GM19395 (cell line): ENCODE data around the gene WRAP73.

Experiments
- ATAC-seq: cut with Tn5 transposase; IDR thresholded peaks from one replicate; pipeline ENCODE4 v1.9.1; 2021; ENCODE audit warnings: mild to moderate bottlenecking, moderate library complexity; ENCODE audit not compliant: unreplicated experiment

WRAP73 gene

GRCh38 chr1:3651026-3651929 is 1.4 kb upstream of the WRAP73 start:
- no peak for ATAC-seq

DNA sequence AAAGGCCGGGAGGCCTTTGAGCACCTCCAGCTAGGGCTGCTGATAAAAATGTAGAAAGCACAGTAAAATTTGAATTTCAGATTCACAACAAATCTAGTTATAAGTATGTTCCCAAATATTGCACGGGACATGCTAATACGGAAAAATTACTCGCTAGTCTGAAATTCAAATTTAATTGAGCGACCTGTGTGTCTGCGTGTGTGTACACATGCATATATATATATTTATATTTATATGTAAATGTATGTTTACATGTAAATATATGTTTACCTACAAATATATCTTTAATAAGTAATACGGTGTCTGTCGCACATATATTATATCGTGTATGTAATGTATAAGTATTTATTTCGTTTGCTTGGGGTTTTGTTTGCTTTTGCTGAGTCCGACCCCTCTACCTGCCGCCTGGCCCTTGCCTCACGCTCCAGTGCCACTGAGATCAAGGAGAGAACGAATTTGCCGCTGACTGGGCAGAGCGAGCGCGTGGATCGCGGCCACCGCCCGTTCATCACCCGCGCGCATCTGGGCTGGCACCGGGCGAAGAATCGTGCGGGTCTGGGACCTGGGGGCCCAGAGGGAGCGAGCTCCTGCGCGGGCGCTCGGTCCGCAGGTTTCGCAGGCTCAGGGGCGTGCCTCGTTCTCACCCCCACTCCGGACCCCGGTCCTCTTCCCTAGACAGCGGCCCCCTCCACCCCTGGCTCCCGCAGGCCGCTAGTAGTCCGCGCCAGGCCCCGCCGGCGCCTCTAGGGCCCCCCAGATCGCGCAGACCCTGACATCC is 534 bp upstream of the WRAP73 start:
- ATAC-seq = no peak

GRCh38 chr1:3646596-3646995 is 3.3 kb downstream of the WRAP73 start:
- ATAC-seq = no peak

- ATAC-seq = no peak
Measured at GRCh38 chr1:3645666-3646355, 4.1 kb downstream of the WRAP73 start.

- no peak for ATAC-seq
Measured at GRCh38 chr1:3645247-3645646, 4.7 kb downstream of the WRAP73 start.

DNA sequence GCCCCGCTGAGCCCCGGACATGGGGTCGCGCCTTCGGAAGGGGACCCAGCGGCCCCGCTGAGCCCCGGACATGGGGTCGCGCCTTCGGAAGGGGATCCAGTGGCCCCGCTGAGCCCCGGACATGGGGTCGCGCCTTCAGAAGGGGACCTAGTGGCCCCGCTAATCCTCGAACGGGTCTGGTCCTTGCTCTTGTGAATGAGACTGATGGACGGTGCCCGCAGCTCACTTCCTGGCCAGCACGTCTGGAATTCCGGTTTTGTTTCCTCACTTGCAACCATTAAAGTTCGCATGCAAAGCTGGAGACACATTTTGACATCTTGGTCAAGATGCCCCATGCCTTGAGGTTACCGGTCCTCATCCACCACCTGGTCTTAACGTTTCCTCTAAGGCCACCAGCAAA is 5.6 kb downstream of the WRAP73 start:
- ATAC-seq = no peak

DNA sequence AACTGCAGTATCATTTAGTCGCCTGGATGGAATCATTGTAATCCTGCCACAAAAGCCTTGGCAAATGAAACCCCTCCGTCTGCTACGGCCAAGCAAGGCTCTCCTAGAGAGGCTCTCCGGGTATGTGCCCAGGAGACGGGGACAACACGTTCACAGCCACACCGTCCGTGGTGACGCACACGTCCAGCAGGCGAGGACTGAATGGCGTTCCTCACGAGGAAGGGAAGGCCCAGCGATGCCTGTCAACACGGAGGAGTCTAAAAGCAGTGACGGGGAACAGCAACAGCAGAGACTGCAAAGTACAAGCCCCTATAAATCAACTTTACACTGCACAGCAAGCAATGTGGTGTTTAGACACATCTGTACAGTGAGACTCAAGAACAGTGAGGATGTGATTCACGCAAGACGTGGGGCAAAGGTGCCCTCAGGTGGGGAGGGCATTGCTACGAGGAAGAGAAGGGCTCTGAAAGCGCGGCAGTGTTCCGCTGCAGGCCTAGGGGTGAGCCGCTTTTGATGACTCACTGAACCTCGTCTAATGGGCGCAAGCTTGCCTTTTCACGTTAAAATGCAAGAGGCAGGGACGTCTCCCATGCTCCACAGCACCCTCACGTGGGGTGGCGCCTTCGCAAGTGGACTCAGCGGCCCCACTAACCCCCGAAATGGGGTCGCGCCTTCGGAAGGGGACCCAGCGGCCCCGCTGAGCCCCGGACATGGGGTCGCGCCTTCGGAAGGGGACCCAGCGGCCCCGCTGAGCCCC is 6.8 kb downstream of the WRAP73 start:
- no peak for ATAC-seq

DNA sequence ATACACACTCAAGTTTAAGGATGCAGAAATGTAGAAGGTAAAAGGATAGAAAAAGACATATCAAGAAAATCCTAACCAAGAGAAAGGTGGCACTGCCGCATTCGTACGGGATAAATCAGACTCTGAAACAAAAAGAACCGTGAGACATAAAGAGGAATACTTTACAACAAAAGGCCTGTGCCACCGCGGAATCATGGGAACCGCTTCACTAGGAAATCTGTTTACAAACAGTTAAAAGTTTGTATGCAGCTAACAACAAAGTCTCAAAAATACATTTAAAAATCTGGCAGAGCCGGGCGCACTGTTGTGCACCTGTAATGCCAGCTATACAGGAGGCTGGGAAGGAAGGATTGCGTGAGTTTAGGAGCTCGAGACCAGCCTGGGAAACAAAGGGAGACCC is 8.1 kb downstream of the WRAP73 start:
- no peak for ATAC-seq

- ATAC-seq = no peak
Measured at GRCh38 chr1:3641046-3641760, 8.7 kb downstream of the WRAP73 start.

DNA sequence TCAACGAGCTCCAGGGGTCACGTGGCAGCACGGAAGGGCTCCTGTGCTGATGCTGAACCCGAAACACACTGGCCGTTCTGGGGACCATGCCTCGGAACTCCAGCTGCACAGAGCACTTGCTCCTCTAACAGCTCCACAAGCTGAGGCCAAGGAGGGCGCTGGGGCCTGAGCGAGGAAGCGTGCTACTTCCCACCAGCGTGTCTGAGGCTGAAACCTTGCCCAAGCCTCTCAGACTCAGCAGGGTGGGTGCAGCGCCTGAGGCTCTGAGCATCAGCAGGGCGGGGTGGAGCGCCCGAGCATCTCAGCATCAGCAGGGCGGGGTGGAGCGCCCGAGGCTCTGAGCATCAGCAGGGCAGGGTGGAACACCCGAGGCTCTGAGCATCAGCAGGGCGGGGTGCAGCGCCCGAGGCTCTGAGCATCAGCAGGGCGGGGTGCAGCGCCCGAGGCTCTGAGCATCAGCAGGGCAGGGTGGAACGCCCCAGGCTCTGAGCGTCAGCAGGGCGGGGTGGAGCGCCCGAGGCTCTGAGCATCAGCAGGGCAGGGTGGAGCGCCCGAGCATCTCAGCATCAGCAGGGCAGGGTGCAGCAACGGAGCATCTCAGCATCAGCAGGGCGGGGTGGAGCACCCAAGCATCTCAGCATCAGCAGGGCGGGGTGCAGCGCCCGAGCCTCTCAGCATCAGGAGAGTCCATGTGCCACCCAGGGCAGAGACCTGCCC is 9.6 kb downstream of the WRAP73 start:
- ATAC-seq = no peak

GRCh38 chr1:3639397-3639911 is 10.4 kb downstream of the WRAP73 start:
- no peak for ATAC-seq

DNA sequence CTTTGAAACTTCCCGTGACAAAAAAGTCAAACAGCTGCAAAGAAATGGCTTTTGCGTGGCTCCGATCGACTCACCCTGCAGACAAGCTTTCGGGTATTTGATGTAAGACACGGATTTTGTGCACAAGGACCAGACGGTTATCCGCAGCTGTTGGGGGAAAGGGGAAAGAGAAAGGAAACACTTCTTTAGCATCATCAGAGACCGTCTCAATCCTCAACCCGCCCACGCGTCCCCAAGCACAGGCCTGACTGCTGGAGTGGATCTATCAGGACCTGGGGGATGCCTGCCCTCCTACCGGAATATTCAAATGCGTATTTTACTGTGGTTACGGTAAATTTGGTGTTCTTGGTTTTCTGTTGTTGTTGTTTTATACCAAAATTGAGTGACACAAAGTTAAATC is 11.2 kb downstream of the WRAP73 start:
- ATAC-seq = no peak

DNA sequence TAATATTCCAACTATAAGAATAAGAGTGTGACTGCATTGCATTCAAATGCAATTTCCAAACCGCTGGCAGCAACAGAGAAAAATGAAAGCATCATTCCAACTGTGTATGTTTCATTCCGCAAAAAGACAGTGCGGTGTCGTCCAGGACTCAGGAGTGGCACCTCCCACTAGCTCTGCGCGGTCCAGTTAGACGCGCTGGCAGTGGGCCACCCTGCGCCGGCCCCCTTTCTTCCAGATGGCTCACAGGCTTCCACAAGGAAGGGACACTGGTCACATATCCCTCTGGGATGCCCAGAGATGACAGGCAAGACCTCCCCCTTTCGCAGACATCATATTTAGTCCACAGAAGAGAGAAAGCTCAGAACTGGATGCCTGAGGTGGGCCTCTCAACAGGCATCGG is 11.9 kb downstream of the WRAP73 start:
- no peak for ATAC-seq

DNA sequence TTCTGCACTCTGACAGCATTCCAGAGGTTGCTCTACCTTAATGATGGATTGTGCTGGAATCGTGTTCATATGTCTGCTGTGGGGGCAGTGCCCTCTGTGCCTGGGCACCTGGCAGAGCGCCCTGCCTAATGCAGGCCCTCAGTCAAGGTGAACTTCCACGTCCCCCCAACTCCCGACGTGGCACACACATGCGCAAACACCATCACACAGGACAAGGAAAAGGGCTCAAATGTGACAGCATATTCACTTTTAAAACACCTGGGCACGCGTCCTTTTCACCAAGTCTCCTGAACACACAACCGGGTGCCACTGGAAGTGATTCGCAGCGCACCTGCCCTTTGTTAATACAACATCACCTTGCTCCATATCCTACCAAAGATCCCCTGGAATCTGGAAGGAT is 13.4 kb downstream of the WRAP73 start:
- no peak for ATAC-seq

DNA sequence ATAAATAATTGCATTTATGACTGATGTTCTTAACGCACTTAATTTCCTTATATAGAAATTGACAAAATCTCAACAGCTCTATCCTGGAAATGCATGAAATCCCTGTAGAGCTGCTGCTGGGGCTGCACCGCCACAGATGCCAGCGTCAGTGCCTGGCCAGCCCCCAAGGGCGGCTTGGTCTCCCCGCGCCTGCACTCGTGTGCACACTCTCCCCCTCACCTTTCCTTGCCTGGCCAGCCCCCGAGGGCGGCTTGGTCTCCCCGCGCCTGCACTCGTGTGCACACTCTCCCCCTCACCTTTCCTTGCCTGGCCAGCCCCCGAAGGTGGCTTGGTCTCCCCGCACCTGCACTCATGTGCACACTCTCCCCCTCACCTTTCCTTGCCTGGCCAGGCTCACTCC is 13.8 kb downstream of the WRAP73 start:
- no peak for ATAC-seq

DNA sequence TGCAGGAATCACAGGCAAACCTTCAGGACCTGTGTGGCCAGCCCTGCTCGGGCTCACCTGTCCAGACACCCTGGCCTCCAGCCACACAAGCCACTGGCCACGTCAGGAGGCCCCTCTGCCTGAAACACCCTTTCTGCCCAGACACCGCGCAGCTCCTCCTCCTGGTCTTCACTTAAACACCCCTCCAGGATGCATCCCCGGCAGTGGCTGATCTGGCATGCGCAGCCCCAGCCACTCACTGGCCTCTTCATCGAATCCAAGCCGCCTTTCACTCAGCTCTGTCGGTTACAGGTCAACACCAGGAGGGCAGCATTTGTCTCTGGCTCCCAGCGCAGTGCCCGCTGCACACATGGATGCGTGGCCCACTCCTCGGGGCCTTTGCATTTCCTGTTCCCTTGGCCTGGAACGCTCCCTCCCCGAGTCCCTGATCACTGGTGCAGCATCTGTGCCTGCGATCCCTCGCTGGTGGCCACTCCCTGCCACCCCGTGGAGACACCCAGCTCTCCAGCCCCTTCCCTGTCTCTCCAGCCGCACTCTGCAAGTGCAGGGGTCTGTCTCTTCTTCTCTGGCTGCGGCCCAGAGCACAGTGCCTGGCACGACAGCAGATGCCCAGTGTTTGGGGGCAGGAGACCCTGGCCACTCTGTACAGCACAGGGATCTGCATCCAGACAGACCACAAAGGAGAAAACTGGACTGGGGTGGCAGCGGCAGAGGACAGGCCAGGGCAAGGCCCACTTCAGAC is 15.7 kb downstream of the WRAP73 start:
- ATAC-seq = no peak

DNA sequence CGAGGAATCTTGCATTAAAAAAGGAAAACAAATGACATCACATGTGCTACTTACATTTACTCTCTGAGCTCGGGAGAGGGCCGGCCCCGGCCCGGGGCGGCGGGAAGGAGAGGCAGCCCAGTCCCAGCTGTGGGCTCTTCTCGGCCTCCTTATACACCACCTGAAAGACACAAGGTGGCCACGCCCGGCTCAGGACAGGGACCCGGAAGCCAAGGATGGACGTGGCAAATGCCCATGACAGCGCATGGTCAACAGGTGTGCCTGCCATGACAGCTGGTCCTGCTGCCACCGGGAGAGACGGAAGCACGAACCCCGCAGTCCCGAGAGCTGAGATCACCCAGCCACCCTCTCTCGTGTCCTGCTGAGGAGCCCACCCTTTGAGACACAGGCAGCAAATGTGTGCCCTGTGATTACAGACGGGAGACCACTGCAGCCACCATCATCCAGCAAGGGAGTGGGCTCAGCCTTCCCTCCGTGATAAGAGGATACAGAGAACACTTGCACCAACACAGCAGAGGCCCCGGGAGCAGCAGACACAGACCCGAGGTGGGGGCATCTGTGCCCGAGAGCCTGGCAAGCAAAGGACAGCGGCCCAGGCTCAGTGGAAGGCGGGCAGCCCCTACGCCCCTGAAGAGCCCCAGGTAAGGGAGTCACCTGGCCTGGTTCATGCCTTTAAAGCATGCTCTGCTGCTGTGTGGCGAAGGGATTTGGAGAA is 16.4 kb downstream of the WRAP73 start:
- no peak for ATAC-seq

DNA sequence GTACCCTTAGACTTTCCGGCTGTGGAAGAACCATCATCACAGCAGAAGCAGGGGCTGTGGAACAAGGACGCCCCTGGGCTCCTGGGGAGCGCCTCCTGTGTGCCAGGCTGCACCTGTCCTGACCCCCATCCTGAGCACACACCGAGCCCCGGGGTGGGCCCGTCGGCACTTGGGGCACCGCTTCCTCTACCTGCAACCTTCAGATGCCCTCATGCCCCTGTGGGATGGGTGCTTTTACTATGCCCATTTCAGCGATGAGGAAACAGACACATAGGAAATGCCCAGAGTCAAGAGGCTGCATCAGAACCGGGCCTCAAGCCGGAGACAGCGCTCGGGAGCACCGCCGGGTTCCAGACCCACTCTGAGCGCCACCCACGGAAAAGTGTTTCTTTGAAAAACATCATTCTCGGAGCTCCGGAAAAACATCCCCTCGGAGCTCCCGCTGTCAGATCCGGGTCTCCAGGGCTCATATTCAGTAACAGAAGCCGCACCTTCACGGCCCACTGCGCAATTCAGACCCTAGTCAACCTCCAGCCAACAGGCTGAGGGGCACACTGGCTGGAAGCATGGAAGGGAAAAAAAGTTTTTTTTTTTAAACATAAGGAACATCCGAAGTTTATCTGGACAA is 17.1 kb downstream of the WRAP73 start:
- ATAC-seq = no peak
